Astrocyte (in vitro differentiated cells and primary cell): ENCODE measurements around the gene METTL25. TPM values are rescaled to one million over a fixed set of nuclear protein-coding genes. Genes with fewer than 3 reads are reported as not detected.

Experiments
- DNase-seq: peaks from one replicate; pipeline ENCODE4 v3.0.0-alpha.2; 2010; ENCODE audit warnings: low read depth
- FAIRE-seq: peaks from 2 replicates; lab custom pipeline; 2011; peaks lifted over from hg19 to GRCh38; lab: Jason Lieb, UNC
- H2AFZ ChIP-seq: 2 replicates; pipeline ENCODE4 v1.6.0; 2012; ENCODE audit warnings: low read depth, low read length, inconsistent platforms
- H3K27ac ChIP-seq: 2 replicates; pipeline ENCODE4 v1.5.1; 2011; ENCODE audit warnings: low read depth, low read length, inconsistent platforms
- H3K27me3 ChIP-seq: 2 replicates; pipeline ENCODE4 v1.6.0; 2011; ENCODE audit warnings: low read length, inconsistent platforms; ENCODE audit not compliant: insufficient read depth
- H3K36me3 ChIP-seq: 2 replicates; pipeline ENCODE4 v1.5.1; 2011; ENCODE audit warnings: low read length, inconsistent platforms; ENCODE audit not compliant: insufficient read depth
- H3K4me1 ChIP-seq: 2 replicates; pipeline ENCODE4 v1.5.1; 2011; ENCODE audit warnings: low read length, inconsistent platforms; ENCODE audit not compliant: insufficient read depth
- H3K4me2 ChIP-seq: 2 replicates; pipeline ENCODE4 v1.6.0; 2012; ENCODE audit warnings: low read length, inconsistent platforms
- H3K4me3 ChIP-seq: 2 replicates; pipeline ENCODE4 v1.5.1; 2011; ENCODE audit warnings: low read depth, mild to moderate bottlenecking, low read length, inconsistent platforms; ENCODE audit not compliant: insufficient read depth
- H3K79me2 ChIP-seq: 2 replicates; pipeline ENCODE4 v1.6.0; 2012; ENCODE audit warnings: mild to moderate bottlenecking, low read length, inconsistent platforms; ENCODE audit not compliant: insufficient read depth
- H3K9ac ChIP-seq: 2 replicates; pipeline ENCODE4 v1.6.0; 2012; ENCODE audit warnings: mild to moderate bottlenecking, low read length, inconsistent platforms
- H3K9me3 ChIP-seq: 2 replicates; pipeline ENCODE4 v1.5.1; 2012; ENCODE audit warnings: low read depth, mild to moderate bottlenecking, low read length, inconsistent platforms; ENCODE audit not compliant: insufficient read depth
- H4K20me1 ChIP-seq: 2 replicates; pipeline ENCODE4 v1.6.0; 2012; ENCODE audit warnings: low read length, inconsistent platforms; ENCODE audit not compliant: insufficient read depth
- H3K27ac Mint-ChIP-seq: one replicate; pipeline ENCODE4 v1.8.0; 2021; ENCODE audit warnings: mild to moderate bottlenecking, mixed read lengths; ENCODE audit not compliant: unreplicated experiment
- H3K27me3 Mint-ChIP-seq: one replicate; pipeline ENCODE4 v1.8.0; 2021; ENCODE audit warnings: low read depth, mixed read lengths; ENCODE audit not compliant: unreplicated experiment
- H3K36me3 Mint-ChIP-seq: one replicate; pipeline ENCODE4 v1.8.0; 2021; ENCODE audit warnings: low read depth, mixed read lengths; ENCODE audit not compliant: unreplicated experiment
- H3K4me1 Mint-ChIP-seq: one replicate; pipeline ENCODE4 v1.8.0; 2021; ENCODE audit warnings: low read depth, mixed read lengths; ENCODE audit not compliant: unreplicated experiment
- H3K4me3 Mint-ChIP-seq: one replicate; pipeline ENCODE4 v1.8.0; 2021; ENCODE audit warnings: mild to moderate bottlenecking, moderate library complexity, mixed read lengths; ENCODE audit not compliant: unreplicated experiment
- H3K9me3 Mint-ChIP-seq: one replicate; pipeline ENCODE4 v1.8.0; 2021; ENCODE audit warnings: mild to moderate bottlenecking, mixed read lengths; ENCODE audit not compliant: unreplicated experiment
- CTCF ChIP-seq: IDR thresholded peaks from 2 replicates; pipeline ENCODE4 v1.5.1; 2011; ENCODE audit warnings: low read depth, mild to moderate bottlenecking, inconsistent platforms, low read length, moderate library complexity; ENCODE audit not compliant: insufficient read depth
- EZH2 ChIP-seq: IDR thresholded peaks from 2 replicates; pipeline ENCODE4 v1.6.1; 2012; ENCODE audit warnings: mild to moderate bottlenecking, low read length, inconsistent platforms; ENCODE audit not compliant: insufficient read depth
- total RNA-seq: library from RNA; stranded (reverse); gene quantifications from 2 replicates; pipeline ENCODE4 v1.2.1, GENCODE V29; 2021

The METTL25 gene
- total RNA-seq, 1 donor from 2014 or later = 9.4 TPM

DNA sequence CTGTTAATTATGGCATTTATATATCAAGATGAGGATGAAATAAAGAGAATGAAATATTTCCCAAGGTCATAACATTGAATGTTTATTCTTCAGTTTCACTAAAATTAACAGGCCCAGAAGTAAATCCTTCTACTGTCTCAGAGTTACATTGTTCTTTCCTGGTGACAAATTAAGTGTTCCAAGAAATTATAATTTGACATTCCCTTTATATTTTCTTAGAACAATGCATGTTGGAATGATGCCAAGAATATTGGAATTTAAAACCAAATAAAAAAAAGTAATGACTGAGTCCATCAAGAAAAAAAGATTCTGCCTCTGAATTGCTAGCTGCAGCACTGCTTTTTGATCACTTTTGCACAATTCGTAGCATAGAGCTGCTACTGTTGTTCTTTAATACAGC lies 152.1 kb downstream of the METTL25 start:
- Histone ChIP-seq H3K27me3 (no peaks in the 10 kb centered on the region), H3K4me1 (no peaks in the 10 kb centered on the region), H3K36me3 (no peaks in the 10 kb centered on the region), H3K27ac (no peak overlapping the region), H3K4me2 (no peak overlapping the region), H3K9ac (no peak overlapping the region), H2AFZ (no peak overlapping the region), H3K4me3 (no peak overlapping the region), H4K20me1 (no peaks in the 10 kb centered on the region), H3K79me2 (no peaks in the 10 kb centered on the region), H3K9me3 (no peaks in the 10 kb centered on the region)
- Mint-ChIP-seq H3K27me3 (no peaks in the 10 kb centered on the region), H3K9me3 (no peaks in the 10 kb centered on the region), H3K27ac (no peak overlapping the region), H3K4me3 (no peak overlapping the region), H3K4me1 (no peaks in the 10 kb centered on the region), H3K36me3 (no peaks in the 10 kb centered on the region)
- no peak for DNase-seq
- no peak for FAIRE-seq
- TF ChIP-seq EZH2 (no peak), CTCF (no peak)

- Mint-ChIP-seq H3K4me3 (no peak overlapping the region), H3K27ac (no peak overlapping the region), H3K9me3 (no peaks in the 10 kb centered on the region), H3K36me3 (no peaks in the 10 kb centered on the region), H3K4me1 (no peaks in the 10 kb centered on the region), H3K27me3 (no peaks in the 10 kb centered on the region)
- H3K4me1 ChIP-seq = no peaks in the 10 kb centered on the region
- H3K27ac ChIP-seq = no peak overlapping the region
- DNase-seq (no peak), FAIRE-seq (no peak)
- no peaks in the 10 kb centered on the region for H3K79me2 ChIP-seq
- no peaks in the 10 kb centered on the region for H3K27me3 ChIP-seq
- H3K4me2 ChIP-seq = no peak overlapping the region
- no peak overlapping the region for H3K9ac ChIP-seq
- H2AFZ ChIP-seq = no peak overlapping the region
- no peaks in the 10 kb centered on the region for H3K36me3 ChIP-seq
- H4K20me1 ChIP-seq = no peaks in the 10 kb centered on the region
- TF ChIP-seq EZH2 (no peak), CTCF (no peak)
- no peak overlapping the region for H3K4me3 ChIP-seq
- no peaks in the 10 kb centered on the region for H3K9me3 ChIP-seq
Measured at GRCh38 chr12:82514880-82515279, 156.6 kb downstream of the METTL25 start.

GRCh38 chr12:82515652-82516051 lies 157.3 kb downstream of the METTL25 start:
- no peaks in the 10 kb centered on the region for H3K79me2 ChIP-seq
- no peak overlapping the region for H2AFZ ChIP-seq
- no peaks in the 10 kb centered on the region for H3K4me1 ChIP-seq
- no peak overlapping the region for H3K27ac ChIP-seq
- H4K20me1 ChIP-seq = no peaks in the 10 kb centered on the region
- FAIRE-seq (no peak), DNase-seq (no peak)
- H3K4me2 ChIP-seq = no peak overlapping the region
- no peaks in the 10 kb centered on the region for H3K9me3 ChIP-seq
- no peaks in the 10 kb centered on the region for H3K27me3 ChIP-seq
- Mint-ChIP-seq H3K9me3 (no peaks in the 10 kb centered on the region), H3K4me3 (no peak overlapping the region), H3K27ac (no peak overlapping the region), H3K27me3 (no peaks in the 10 kb centered on the region), H3K36me3 (no peaks in the 10 kb centered on the region), H3K4me1 (no peaks in the 10 kb centered on the region)
- H3K36me3 ChIP-seq = no peaks in the 10 kb centered on the region
- no peak overlapping the region for H3K4me3 ChIP-seq
- H3K9ac ChIP-seq = no peak overlapping the region
- TF ChIP-seq EZH2 = no peak
- no peak for TF ChIP-seq CTCF
